GM18505 (cell line): Measurements from ENCODE around the gene C1QTNF1.

Experiments
- ATAC-seq: cut with Tn5 transposase; IDR thresholded peaks from one replicate; pipeline ENCODE4 v1.9.1; 2021; ENCODE audit not compliant: unreplicated experiment
- POLR2A ChIP-seq: IDR thresholded peaks from 4 replicates; pipeline ENCODE4 v1.6.1; 2011; ENCODE audit warnings: borderline replicate concordance; ENCODE audit not compliant: insufficient read depth, insufficient read length; ENCODE audit errors: extremely low read depth

The C1QTNF1 gene

GRCh38 chr17:79038545-79039135 is 14.7 kb downstream of the C1QTNF1 start:
- no peak for TF ChIP-seq POLR2A
- ATAC-seq: no peak

GRCh38 chr17:79039171-79039570 is 15.2 kb downstream of the C1QTNF1 start:
- ATAC-seq: no peak
- TF ChIP-seq POLR2A: no peak

DNA sequence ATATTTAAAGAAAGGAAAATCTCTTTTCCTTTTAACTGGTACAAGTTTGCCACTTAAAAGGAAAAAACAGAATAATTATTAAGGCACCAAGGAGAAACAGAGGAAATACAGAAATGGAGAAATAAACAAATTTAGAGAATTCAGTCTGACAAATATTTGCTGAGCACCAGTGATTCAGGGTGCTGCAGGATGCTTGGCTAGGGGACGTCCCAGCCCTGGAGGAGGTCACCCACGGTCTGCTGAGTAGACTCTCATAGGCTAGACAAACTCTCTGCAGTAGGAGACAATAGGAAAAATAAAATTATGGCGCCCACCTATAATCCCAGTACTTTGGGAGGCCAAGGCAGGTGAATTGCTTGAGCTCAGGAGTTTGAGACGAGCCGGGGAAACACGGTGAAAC is 15.9 kb downstream of the C1QTNF1 start:
- ATAC-seq: no peak
- TF ChIP-seq POLR2A: no peak

GRCh38 chr17:79041041-79041570 is 17.1 kb downstream of the C1QTNF1 start:
- TF ChIP-seq POLR2A: no peak
- no peak for ATAC-seq

DNA sequence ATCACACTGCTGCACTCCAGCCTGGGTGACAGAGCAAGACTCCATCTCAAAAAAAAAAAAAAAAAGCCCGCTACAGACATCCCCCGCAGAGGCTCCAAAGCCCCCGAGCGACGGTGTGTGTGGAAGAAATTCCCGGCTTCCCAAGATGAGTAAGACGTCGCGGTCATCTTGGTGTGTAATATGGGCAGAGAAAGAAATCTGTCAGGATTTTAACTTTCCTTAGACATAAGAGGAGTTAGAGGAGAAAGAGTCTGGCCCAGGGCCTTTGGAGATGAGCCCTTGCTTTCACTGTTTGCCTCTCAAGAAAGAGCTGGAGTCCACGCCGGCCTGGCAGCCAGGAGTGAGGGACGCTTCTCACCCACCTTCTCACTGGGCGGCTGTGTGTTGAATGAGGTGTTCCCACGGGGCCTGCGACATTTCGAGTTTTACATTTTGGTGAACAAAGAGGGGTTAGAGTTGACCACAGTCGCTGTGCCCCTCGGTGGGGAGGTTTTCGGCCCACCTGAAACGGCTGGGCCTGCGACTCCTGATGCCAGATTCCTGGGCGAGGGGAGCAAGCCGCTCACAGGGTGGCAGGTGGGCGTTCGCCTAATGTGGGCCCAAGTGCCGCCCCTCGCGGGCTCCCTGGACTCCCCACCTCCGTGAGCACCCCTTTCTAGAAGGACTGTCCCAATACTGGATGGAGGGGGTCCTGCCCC is 17.9 kb downstream of the C1QTNF1 start:
- no peak for TF ChIP-seq POLR2A

DNA sequence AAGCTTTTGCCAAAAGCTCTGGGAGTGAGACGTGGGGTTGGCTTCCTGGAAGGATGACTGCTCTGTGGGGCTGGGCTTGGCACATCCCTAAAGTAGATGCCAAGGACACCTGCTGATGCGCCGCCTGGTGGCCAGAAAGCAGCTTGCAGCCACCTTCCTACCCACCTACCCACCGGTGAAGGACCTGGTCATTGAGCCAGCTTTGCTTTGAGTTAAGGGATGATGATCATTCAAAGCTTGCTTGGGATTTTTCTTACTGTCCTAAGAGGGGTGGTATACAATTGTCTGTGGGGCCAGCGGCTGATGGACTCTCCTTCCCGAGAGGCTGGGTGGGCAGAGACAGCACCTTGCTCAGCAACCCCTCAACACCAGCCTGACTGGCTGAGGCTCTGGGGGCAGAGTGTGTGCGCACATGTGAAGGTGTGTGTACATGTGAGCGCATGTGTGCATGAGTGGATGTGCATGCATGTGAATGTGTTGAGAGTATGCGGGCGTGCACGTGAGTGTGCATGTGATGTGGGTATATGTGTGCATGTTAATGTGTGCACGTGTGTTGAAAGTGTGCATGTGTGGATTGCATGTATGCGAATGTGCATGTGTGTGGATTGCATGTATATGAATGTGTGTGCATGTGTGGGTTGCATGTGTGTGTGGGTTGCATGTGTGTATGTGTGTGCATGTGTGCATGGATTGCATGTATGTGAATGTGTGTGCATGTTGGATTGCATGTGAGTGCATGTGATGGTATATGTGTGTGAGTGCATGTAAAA is 18.6 kb downstream of the C1QTNF1 start:
- no peak for TF ChIP-seq POLR2A
- ATAC-seq: no peak

More for the DNA sequence above, 17.9 kb downstream of the C1QTNF1 start:
- ATAC-seq: no peak

DNA sequence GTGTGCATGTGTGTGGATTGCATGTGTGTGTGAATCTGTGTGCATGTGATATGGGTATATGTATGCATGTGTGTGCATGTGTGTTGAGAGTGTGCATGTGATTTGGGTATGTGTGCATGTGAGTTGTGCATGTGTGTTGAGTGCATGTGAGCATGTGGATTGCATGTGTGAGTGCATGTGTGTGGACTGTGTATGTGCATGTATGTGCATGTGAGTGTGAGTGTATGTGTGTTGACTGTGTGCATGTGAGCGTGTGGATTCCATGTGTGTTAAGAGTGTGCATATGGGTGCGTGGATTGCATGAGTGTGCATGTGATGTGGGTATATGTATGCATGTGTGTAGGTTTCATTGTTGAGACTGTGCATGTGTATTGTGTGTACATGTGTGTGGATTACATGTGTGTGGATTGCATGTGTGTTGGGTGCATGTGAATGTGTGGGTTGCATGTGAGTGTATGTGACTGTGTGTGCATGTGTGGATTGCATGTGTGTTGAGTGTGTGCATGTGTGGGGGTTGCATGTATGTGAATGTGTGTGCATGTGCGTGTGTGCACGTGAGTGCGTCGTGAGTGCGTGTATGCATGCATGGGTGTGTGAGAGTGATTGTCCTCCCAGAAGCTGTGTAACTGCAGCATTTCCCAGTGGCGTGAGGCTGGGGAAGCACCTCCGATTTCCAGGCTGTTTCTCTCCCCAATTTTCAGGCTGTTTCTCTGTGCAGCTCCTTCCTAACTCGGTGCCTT is 19.4 kb downstream of the C1QTNF1 start:
- TF ChIP-seq POLR2A: no peak

DNA sequence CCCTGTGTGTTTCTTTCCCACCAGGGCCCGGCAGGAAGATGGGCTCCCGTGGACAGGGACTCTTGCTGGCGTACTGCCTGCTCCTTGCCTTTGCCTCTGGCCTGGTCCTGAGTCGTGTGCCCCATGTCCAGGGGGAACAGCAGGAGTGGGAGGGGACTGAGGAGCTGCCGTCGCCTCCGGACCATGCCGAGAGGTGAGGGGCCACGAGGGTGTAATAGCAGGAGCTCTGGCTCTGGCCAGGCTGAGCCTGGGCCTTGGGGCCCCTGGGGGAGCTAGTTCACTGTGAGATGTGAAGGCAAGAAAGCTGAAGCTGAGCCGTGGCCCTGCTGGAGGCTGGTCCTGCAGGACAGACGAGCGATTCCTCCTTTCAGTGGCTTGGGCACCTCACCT is 20.0 kb downstream of the C1QTNF1 start:
- TF ChIP-seq POLR2A: no peak
- ATAC-seq: no peak

More for the DNA sequence above, 19.4 kb downstream of the C1QTNF1 start:
- ATAC-seq: no peak

GRCh38 chr17:79044462-79044861 is 20.5 kb downstream of the C1QTNF1 start:
- no peak for TF ChIP-seq POLR2A
- no peak for ATAC-seq

DNA sequence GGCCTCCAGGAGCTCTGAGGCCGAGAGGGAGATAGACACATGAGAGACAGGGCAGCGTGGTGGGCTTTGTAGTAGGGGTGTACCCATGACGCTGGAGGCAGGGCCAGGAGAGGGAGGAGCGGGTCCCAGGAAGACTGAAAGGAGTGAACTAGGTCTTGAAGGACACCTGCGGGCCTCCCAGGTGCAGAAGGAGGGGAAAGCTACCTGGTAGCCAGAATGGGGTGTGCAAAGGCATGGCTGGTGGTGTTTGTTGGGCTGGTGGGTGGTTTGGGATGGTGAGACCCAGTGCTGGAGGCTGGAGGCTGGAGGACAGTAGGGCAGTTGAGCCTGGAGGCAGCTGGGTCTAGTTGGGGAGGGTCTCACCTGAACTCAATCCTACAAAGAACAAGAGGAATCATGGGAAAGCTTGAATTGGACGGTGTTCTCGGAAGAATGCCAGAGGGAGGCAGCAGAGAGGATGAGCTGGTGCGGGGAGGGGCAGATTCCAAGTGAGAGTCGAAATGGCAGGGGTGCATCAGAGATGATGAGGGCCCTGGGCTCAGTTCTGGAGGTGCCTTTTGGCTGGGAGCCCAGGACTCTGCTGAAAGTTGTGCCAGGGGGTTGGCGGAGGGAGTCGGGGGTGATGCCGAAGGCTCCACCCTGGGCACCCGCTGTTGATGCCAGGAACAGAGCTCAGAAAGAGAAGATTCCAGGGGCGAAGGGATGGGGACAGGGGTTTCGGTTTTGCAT is 21.2 kb downstream of the C1QTNF1 start:
- no peak for TF ChIP-seq POLR2A
- ATAC-seq: no peak

DNA sequence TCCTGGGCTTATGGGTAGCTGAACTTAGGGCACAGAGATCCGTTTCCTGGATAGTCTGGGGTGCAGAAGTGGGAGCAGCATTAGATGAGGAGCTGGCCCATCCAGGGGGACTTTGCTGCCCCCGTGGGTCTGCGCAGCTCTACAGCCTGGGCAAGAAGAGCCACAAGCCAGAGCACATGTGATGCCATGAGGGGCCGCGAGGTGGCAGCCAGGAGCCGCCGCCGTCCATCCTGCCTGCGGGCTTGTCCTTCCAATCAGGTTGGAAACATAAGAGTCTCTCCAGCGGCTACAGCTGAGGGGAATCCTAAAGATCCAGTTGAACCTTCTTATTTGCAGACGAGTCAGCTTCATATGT is 21.9 kb downstream of the C1QTNF1 start:
- no peak for TF ChIP-seq POLR2A
- ATAC-seq: no peak

DNA sequence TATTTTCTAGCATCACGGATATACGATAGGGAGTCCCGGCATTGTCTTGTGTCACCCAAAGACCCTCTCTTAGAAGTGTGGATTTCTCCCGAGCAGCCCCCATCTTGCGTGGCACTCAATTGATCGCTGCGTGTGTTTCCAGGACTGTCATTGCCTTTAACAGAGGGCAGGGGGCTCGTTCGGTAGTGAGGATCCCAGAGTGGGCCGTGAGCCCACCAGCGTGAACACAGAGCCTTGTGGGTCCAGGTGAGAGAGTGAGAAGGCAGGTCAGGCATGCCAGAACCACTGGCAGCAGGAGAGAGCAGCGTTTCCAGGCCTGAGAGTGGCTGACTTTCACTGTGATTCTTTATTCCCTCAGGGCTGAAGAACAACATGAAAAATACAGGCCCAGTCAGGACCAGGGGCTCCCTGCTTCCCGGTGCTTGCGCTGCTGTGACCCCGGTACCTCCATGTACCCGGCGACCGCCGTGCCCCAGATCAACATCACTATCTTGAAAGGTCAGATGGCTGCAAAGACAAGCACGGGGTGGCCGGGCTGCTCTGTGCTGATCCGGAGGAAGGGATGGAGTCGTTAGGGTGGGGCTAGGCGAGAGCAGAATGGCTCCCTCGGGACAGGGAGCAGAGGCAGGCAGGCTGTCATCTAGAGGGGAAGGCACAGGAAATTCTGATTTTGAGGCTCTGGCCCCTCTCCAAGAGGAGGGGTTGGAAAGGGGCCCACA is 22.4 kb downstream of the C1QTNF1 start:
- no peak for TF ChIP-seq POLR2A
- ATAC-seq: no peak
